Measurements from ENCODE around the gene BUD13.

BUD13 gene

DNA sequence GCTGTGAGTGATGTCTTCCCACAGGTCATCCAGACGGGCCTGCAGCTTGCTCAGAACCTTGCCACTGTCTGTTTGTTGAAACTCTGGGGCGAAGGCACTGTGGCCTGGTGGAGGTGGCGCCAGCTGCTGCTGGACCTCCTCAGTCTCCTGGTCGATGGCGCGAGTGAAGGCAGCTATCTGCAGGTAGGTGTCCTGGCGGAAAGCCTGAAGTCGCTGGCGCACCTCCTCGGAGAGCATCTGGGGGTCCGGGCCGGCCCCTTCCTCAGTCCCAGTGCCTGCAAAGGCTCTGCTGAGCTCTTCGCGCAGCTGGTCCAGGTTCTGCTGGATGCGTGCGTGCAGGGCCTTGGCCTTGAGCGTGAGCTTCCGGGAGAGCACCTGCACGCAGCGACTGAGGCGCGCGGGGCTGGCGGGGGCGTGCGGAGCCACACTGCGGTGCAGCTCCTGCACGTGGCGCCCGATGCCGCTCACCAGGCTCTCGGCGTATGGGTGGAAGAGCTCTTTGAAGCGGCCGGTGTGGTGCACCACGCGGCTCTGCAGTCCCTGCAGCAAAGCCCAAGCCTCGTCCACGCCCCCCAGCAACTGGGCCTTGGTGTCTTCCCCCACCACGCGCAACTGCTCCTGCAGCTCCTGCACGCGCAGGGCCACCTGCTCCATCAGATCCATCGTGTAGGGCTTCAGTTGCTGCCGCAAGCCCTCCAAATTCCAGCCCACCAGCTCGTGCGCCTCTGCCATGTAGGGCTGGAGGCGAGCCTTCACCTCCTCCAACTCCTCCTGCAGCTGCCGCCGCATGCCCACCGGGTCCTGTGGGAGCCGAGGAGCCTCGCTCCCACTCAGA lies 17.6 kb upstream of the BUD13 start:
- Histone ChIP-seq H3K4me3 (replicated peaks; ENCODE audit: insufficient read depth, low read length) (no peak overlapping the region), H3K27ac (replicated peaks) (no peak overlapping the region), H3K27me3 (ENCODE audit: insufficient read depth, poor library complexity, severe bottlenecking) (no peaks in the 10 kb centered on the region)
- DNase-seq (ENCODE audit: low read depth in 1 of 2, low spot score in 1 of 2): no peak
- TF ChIP-seq, protein P1, sequence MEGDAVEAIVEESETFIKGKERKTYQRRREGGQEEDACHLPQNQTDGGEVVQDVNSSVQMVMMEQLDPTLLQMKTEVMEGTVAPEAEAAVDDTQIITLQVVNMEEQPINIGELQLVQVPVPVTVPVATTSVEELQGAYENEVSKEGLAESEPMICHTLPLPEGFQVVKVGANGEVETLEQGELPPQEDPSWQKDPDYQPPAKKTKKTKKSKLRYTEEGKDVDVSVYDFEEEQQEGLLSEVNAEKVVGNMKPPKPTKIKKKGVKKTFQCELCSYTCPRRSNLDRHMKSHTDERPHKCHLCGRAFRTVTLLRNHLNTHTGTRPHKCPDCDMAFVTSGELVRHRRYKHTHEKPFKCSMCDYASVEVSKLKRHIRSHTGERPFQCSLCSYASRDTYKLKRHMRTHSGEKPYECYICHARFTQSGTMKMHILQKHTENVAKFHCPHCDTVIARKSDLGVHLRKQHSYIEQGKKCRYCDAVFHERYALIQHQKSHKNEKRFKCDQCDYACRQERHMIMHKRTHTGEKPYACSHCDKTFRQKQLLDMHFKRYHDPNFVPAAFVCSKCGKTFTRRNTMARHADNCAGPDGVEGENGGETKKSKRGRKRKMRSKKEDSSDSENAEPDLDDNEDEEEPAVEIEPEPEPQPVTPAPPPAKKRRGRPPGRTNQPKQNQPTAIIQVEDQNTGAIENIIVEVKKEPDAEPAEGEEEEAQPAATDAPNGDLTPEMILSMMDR (IDR thresholded peaks at IDR 0.05; ENCODE audit: insufficient read depth, low read length): no peak
- no peak for TF ChIP-seq SPI1 (IDR thresholded peaks at IDR 0.05; ENCODE audit: borderline replicate concordance, low read depth)
- no peak for TF ChIP-seq GABPA (IDR thresholded peaks at IDR 0.05; ENCODE audit: low read depth)
- TF ChIP-seq, protein P2, sequence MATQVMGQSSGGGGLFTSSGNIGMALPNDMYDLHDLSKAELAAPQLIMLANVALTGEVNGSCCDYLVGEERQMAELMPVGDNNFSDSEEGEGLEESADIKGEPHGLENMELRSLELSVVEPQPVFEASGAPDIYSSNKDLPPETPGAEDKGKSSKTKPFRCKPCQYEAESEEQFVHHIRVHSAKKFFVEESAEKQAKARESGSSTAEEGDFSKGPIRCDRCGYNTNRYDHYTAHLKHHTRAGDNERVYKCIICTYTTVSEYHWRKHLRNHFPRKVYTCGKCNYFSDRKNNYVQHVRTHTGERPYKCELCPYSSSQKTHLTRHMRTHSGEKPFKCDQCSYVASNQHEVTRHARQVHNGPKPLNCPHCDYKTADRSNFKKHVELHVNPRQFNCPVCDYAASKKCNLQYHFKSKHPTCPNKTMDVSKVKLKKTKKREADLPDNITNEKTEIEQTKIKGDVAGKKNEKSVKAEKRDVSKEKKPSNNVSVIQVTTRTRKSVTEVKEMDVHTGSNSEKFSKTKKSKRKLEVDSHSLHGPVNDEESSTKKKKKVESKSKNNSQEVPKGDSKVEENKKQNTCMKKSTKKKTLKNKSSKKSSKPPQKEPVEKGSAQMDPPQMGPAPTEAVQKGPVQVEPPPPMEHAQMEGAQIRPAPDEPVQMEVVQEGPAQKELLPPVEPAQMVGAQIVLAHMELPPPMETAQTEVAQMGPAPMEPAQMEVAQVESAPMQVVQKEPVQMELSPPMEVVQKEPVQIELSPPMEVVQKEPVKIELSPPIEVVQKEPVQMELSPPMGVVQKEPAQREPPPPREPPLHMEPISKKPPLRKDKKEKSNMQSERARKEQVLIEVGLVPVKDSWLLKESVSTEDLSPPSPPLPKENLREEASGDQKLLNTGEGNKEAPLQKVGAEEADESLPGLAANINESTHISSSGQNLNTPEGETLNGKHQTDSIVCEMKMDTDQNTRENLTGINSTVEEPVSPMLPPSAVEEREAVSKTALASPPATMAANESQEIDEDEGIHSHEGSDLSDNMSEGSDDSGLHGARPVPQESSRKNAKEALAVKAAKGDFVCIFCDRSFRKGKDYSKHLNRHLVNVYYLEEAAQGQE (IDR thresholded peaks at IDR 0.05; ENCODE audit: insufficient replicate concordance, low read depth): no peak
- no peak for TF ChIP-seq POLR2AphosphoS5 (IDR thresholded peaks at IDR 0.05; ENCODE audit: low read depth)

DNA sequence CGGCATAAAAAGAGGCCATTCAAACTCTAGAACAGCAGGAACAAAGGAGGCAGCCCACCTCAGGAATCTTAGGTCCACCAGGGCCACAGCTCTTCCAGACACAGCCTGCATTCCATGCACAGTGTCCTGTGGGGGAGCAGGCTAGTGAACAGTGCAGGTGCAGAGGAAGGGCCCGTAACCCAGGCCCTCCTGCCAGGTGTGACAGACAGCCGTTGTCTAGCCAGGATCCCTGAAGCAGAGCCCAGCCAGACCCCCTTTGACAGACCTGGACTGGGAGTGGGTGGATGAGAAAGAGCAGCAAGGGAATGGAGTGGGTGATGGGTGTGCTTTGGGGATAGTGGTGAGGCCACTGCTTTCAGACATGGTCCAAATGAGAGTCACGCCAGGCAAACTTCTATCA lies 16.2 kb upstream of the BUD13 start:
- Histone ChIP-seq H3K4me3 (replicated peaks; ENCODE audit: insufficient read depth, low read length) (no peak overlapping the region), H3K27ac (replicated peaks) (no peak overlapping the region), H3K27me3 (ENCODE audit: insufficient read depth, poor library complexity, severe bottlenecking) (no peaks in the 10 kb centered on the region)
- DNase-seq (ENCODE audit: low read depth in 1 of 2, low spot score in 1 of 2): no peak
- TF ChIP-seq, protein P1 (IDR thresholded peaks at IDR 0.05; ENCODE audit: insufficient read depth, low read length): no peak
- TF ChIP-seq POLR2AphosphoS5 (IDR thresholded peaks at IDR 0.05; ENCODE audit: low read depth) (no peak), GABPA (IDR thresholded peaks at IDR 0.05; ENCODE audit: low read depth) (no peak), SPI1 (IDR thresholded peaks at IDR 0.05; ENCODE audit: borderline replicate concordance, low read depth) (no peak)
- TF ChIP-seq, protein P2 (IDR thresholded peaks at IDR 0.05; ENCODE audit: insufficient replicate concordance, low read depth): no peak

DNA sequence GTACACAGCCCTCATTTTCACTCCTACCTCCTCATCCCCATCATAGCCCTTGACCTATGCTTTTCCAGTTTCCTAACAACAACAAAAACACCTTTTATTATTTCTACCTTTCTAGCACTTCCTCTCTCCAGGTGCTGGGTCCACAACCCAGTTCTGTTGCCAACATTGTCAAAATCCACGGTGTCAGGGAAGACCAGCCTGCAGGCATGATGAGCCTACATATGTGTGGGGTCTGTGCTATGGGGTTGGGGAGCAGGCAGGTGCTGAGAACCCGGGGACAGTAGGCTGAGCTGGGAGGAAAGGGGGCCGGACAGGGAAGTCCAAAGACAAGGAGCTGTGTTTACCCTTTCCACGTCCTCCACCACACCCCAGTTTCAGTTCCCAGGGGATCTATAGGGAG lies 15.7 kb upstream of the BUD13 start:
- Histone ChIP-seq H3K27me3 (ENCODE audit: insufficient read depth, poor library complexity, severe bottlenecking) (no peaks in the 10 kb centered on the region), H3K4me3 (replicated peaks; ENCODE audit: insufficient read depth, low read length) (peak overlapping the region; percentile 92), H3K27ac (replicated peaks) (no peak overlapping the region; the same call in 1 of the 2 replicates)
- no peak for DNase-seq (ENCODE audit: low read depth in 1 of 2, low spot score in 1 of 2)
- TF ChIP-seq POLR2AphosphoS5 (IDR thresholded peaks at IDR 0.05; ENCODE audit: low read depth) (no peak), SPI1 (IDR thresholded peaks at IDR 0.05; ENCODE audit: borderline replicate concordance, low read depth) (peak; percentile 34; the same call in 1 of the 2 replicates)

DNA sequence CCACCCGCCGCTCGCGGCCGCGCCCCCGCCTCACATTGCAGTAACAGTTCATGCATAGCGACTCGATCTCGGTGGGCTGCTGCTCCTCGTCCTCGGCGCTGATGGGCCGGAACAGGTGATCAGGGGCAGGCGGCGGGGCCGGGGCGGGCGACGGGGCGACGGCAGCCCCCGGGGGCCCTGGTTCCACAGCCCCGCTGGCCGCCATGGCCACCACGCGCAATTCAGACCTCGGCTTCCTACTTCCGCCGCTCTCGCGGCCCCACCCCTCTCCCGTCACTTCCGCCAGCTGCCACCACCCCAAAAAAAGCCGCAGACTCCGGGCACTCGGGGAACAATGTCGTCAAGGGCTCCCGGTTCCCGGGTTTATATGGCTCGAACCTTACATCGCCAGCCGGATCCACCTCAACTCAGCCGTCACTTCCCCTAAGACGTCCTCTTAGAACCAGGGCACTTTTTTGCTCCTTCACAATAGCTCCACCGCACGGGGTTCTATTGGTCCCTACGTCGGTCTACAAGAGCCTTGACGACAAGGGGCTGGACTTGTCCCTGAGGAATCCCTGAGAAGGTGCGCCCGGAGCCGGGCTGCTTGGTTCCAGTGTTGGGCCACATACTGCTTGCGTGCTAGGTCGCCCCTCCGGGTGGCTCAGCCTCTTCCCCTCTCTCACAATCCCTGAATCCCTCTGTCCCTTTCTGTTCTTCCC lies 15.1 kb upstream of the BUD13 start, which contains the start of gene ZPR1:
Gene ZPR1, minus strand, starts transcription at position 238 of the 701 bp plus-strand sequence. Its CDS starts 33 bp downstream, at position 205.
- peak within 1 kb of the TSS; percentile 70 for H3K27ac ChIP-seq (replicated peaks)
- TF ChIP-seq GABPA (IDR thresholded peaks at IDR 0.05; ENCODE audit: low read depth): peak; percentile 82
- TF ChIP-seq, protein P2 (IDR thresholded peaks at IDR 0.05; ENCODE audit: insufficient replicate concordance, low read depth): no peak
- TF ChIP-seq SPI1 (IDR thresholded peaks at IDR 0.05; ENCODE audit: borderline replicate concordance, low read depth): no peak
- TF ChIP-seq, protein P1 (IDR thresholded peaks at IDR 0.05; ENCODE audit: insufficient read depth, low read length): no peak
- peak; percentile 74; the same call in 1 of the 2 replicates for TF ChIP-seq POLR2AphosphoS5 (IDR thresholded peaks at IDR 0.05; ENCODE audit: low read depth)
- H3K27me3 ChIP-seq (ENCODE audit: insufficient read depth, poor library complexity, severe bottlenecking): no peaks in the 10 kb centered on the region
- peak within 1 kb of the TSS; percentile 92 for H3K4me3 ChIP-seq (replicated peaks; ENCODE audit: insufficient read depth, low read length)
- peak; percentile 59 to 81 for DNase-seq (ENCODE audit: low read depth in 1 of 2, low spot score in 1 of 2)
